ENCODE measurements around the gene TTLL11.
"Not testable (repeated sequence)": the region's sequence is repeated elsewhere in the genome, so short reads cannot be mapped to it uniquely, and the experiment has no call there.

TTLL11 gene

GRCh38 chr9:121807823-121808278, 285.3 kb downstream of the TTLL11 start:
- no peak overlapping the region for H3K27ac ChIP-seq
- no peak for TF ChIP-seq ZFX (IDR thresholded peaks at IDR 0.05; ENCODE audit: borderline replicate concordance)
- TF ChIP-seq, protein P1, sequence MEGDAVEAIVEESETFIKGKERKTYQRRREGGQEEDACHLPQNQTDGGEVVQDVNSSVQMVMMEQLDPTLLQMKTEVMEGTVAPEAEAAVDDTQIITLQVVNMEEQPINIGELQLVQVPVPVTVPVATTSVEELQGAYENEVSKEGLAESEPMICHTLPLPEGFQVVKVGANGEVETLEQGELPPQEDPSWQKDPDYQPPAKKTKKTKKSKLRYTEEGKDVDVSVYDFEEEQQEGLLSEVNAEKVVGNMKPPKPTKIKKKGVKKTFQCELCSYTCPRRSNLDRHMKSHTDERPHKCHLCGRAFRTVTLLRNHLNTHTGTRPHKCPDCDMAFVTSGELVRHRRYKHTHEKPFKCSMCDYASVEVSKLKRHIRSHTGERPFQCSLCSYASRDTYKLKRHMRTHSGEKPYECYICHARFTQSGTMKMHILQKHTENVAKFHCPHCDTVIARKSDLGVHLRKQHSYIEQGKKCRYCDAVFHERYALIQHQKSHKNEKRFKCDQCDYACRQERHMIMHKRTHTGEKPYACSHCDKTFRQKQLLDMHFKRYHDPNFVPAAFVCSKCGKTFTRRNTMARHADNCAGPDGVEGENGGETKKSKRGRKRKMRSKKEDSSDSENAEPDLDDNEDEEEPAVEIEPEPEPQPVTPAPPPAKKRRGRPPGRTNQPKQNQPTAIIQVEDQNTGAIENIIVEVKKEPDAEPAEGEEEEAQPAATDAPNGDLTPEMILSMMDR (IDR thresholded peaks at IDR 0.05) = no peak

GRCh38 chr9:121807069-121807822, 285.9 kb downstream of the TTLL11 start:
- no peak overlapping the region for H3K27ac ChIP-seq
- no peak for TF ChIP-seq ZFX (IDR thresholded peaks at IDR 0.05; ENCODE audit: borderline replicate concordance)
- TF ChIP-seq, protein P1 (IDR thresholded peaks at IDR 0.05) = no peak

- TF ChIP-seq, protein P1 (IDR thresholded peaks at IDR 0.05) = no peak
- no peak for TF ChIP-seq ZFX (IDR thresholded peaks at IDR 0.05; ENCODE audit: borderline replicate concordance)
- no peak overlapping the region for H3K27ac ChIP-seq
These were observed 290.4 kb downstream of the TTLL11 start for GRCh38 chr9:121802753-121803152.

DNA sequence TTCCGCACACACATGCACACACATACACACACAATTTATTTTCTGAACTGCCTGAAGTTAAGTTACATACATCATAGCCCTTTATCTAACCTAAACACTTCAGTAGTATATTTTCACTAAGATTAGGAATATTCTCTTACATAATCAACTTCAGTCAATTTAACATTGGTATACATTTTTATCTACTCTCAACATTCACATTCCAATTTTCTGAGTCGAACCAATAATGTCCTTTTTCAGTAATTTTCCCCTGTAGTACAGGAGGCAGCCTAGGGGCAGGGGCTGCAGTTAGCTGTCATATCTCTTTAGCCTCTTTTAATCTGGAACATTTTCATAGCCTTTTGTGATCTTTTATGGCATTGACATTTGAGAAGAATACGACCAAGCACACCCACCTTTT, 291.5 kb downstream of the TTLL11 start:
- H3K27ac ChIP-seq = no peak overlapping the region
- TF ChIP-seq ZFX (IDR thresholded peaks at IDR 0.05; ENCODE audit: borderline replicate concordance) = no peak
- TF ChIP-seq, protein P1 (IDR thresholded peaks at IDR 0.05) = no peak

GRCh38 chr9:121800376-121800775, 292.7 kb downstream of the TTLL11 start:
- TF ChIP-seq ZFX (IDR thresholded peaks at IDR 0.05; ENCODE audit: borderline replicate concordance) = no peak
- TF ChIP-seq, protein P1 (IDR thresholded peaks at IDR 0.05) = no peak
- H3K27ac ChIP-seq = no peak overlapping the region

DNA sequence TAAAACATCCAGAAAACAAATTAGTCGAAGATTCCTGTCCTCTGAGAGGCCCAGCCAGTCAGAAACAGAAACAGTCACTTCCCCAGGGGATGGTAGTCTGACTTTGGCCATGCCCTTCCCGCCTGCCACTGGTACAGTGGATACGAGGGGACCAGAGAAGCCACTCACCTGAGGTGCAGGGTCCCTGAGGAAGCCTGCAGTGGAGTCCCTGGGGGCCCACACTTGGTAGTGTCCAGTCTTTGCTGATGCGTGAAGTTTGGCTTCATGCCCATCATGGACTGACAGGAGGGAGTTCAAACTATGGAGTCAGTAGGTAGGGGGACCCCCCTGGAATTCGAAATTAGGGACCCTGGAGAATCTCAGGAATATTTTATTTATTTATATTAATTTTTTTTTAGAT, 294.2 kb downstream of the TTLL11 start:
- no peak overlapping the region for H3K27ac ChIP-seq
- no peak for TF ChIP-seq ZFX (IDR thresholded peaks at IDR 0.05; ENCODE audit: borderline replicate concordance)
- TF ChIP-seq, protein P1 (IDR thresholded peaks at IDR 0.05) = no peak

- TF ChIP-seq, protein P1 (IDR thresholded peaks at IDR 0.05) = no peak
- no peak for TF ChIP-seq ZFX (IDR thresholded peaks at IDR 0.05; ENCODE audit: borderline replicate concordance)
- H3K27ac ChIP-seq = no peak overlapping the region
These were observed 296.0 kb downstream of the TTLL11 start for GRCh38 chr9:121797081-121797480.

GRCh38 chr9:121794334-121794733, 298.8 kb downstream of the TTLL11 start:
- H3K27ac ChIP-seq = not testable (repeated sequence)

- H3K27ac ChIP-seq = not testable (repeated sequence)
These were observed 300.6 kb downstream of the TTLL11 start for GRCh38 chr9:121792476-121792875.

All from 22Rv1 (cell line).